Colonic mucosa (tissue), 4 donors: ENCODE results near the gene GALNT9. TPM values are rescaled to one million over a fixed set of nuclear protein-coding genes. Genes with fewer than 3 reads are reported as not detected.

ENCODE experiments used
- DNase-seq: peaks from one replicate; pipeline ENCODE4 v3.0.0-alpha.2; 2020
- H3K27ac ChIP-seq: fragments of 200-600 bp; one replicate; pipeline ENCODE4 v1.8.0; 2021
- H3K27me3 ChIP-seq: fragments of 200-600 bp; one replicate; pipeline ENCODE4 v1.8.0; 2021
- H3K36me3 ChIP-seq: fragments of 200-600 bp; one replicate; pipeline ENCODE4 v1.8.0; 2021
- H3K4me1 ChIP-seq: fragments of 200-600 bp; one replicate; pipeline ENCODE4 v1.8.0; 2021; ENCODE audit warnings: mild to moderate bottlenecking
- H3K4me3 ChIP-seq: fragments of 200-600 bp; one replicate; pipeline ENCODE4 v1.8.0; 2021
- H3K9ac ChIP-seq, 2 donors: one replicate each; pipeline ENCODE4 v1.7.0; 2013; ENCODE audit warnings: control low read depth in 2 of 2, low read depth in 2 of 2, low read length in 2 of 2
- H3K9me3 ChIP-seq: fragments of 200-600 bp; one replicate; pipeline ENCODE4 v1.8.0; 2021
- intact Hi-C: fragments of 100-400 bp; cut with DNase I; formaldehyde crosslinking; loops from one replicate; pipeline ENCODE4 v1.14.1; 2022
- total RNA-seq, 2 donors: library from RNA; stranded (reverse); fragmentation: NEBNext Ultra II Directional in 1 of 2; extraction: Animal tissue kit (Norgen Biotek cat#: 25700) in 1 of 2; gene quantifications; one replicate each; pipeline ENCODE4 v1.2.1, GENCODE V29; 2021
- TF ChIP-seq, protein P1 (sequence below): fragments of 200-600 bp; IDR thresholded peaks from one replicate; pipeline ENCODE4 v1.8.0; 2022; ENCODE audit warnings: antibody characterized with exemption, mild to moderate bottlenecking
- donor health status: healthy.
- donor health status: DM: no; HTN: no; CAD: no.
- donor health status: DM: no; HTN: no; CAD: no.

Gene GALNT9
- total RNA-seq, 2 donors from 2014 or later = 0.45 TPM; not detected in 1

DNA sequence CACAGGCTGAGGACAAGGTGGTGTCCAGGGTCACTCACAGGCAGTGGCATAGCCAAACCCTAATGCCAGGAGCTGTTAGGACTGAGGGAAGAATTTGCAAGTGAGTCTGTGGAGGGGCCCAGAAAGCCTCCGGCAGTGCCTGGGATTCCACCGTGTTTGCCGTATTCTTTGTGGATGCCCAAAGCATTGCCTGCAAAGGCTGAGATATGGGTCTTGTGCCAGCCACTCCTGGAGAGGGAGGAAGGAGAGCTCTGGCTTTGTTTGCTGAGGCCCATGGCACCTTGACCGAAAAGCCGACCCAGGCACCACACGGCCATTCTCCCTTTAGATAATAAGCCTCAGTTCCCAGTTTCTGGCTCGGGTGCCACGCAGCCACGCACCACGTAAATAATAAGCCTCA lies 35.8 kb upstream of the GALNT9 start:
- H3K9me3 ChIP-seq = no peaks in the 10 kb centered on the region
- no peaks in the 10 kb centered on the region for H3K36me3 ChIP-seq
- TF ChIP-seq, protein P1, sequence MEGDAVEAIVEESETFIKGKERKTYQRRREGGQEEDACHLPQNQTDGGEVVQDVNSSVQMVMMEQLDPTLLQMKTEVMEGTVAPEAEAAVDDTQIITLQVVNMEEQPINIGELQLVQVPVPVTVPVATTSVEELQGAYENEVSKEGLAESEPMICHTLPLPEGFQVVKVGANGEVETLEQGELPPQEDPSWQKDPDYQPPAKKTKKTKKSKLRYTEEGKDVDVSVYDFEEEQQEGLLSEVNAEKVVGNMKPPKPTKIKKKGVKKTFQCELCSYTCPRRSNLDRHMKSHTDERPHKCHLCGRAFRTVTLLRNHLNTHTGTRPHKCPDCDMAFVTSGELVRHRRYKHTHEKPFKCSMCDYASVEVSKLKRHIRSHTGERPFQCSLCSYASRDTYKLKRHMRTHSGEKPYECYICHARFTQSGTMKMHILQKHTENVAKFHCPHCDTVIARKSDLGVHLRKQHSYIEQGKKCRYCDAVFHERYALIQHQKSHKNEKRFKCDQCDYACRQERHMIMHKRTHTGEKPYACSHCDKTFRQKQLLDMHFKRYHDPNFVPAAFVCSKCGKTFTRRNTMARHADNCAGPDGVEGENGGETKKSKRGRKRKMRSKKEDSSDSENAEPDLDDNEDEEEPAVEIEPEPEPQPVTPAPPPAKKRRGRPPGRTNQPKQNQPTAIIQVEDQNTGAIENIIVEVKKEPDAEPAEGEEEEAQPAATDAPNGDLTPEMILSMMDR = no peak
- DNase-seq = no peak
- H3K4me1 ChIP-seq = no peaks in the 10 kb centered on the region
- intact Hi-C loops = no loop called here
- H3K9ac ChIP-seq = no peak overlapping the region
- H3K27ac ChIP-seq = no peak overlapping the region
- H3K27me3 ChIP-seq = no peaks in the 10 kb centered on the region
- H3K4me3 ChIP-seq = no peak overlapping the region

DNA sequence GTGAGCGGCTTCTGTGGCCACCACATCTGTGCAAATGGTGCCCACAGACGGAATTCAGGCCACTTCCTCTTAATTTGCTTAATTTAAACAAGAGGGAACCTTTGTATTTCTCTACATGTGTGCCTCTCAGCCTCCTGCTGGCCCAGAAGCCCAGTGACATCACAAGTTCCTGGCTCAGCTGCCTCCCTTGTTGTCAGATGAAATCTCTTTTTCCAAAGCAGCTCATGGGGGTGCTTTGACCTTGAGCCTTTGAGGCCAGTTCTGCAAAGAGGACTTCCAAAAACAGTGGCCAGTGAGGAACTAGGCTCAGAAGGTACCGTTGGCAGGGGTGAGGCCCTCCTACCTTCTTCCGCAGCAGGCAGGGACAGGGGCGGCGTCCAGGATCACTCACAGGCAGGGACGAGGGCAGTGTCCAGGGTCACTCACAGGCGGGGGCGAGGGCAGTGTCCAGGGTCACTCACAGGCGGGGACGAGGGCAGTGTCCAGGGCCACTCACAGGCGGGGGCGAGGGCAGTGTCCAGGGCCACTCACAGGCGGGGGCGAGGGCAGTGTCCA lies 35.0 kb upstream of the GALNT9 start:
- Histone ChIP-seq H3K4me1 (no peaks in the 10 kb centered on the region), H3K9ac (no peak overlapping the region), H3K27me3 (no peaks in the 10 kb centered on the region), H3K9me3 (no peaks in the 10 kb centered on the region), H3K36me3 (no peaks in the 10 kb centered on the region), H3K4me3 (no peak overlapping the region), H3K27ac (no peak overlapping the region)
- DNase-seq = no peak
- TF ChIP-seq, protein P1 = no peak
- intact Hi-C loops = no loop called here

DNA sequence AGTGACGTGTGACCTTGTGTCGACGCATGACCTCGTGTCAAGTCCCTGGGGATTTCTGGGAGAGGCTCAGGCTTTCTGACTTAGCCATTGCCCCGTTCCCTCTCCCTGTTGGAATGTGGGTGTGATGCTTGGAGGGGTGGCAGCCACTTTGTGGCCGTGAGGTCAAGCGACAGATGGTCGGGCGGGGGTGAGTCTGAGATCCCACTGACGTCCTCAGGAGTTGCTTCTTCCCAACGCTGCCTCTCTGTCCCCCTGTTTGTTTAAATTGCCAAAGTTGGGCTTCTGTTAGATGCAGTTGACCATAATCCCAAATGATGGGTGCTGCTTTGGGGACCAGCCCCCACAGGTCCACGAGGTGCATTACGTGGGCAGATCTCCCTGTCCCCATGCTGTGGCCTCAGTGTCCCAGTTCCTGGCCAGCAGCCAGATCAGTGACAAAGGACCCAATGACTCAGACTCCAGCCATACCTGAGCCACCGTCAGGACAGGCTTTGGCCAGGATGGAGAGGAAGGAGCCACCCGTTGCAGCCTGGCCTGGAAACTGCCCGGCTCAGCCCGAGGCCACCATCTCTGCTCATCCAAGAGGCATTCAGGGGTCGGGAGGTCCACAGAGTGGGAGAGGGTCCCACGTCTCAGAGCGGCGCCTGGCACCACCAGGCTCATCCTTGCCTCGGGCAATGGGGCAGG lies 34.4 kb upstream of the GALNT9 start:
- intact Hi-C loops = no loop called here
- Histone ChIP-seq H3K9me3 (no peaks in the 10 kb centered on the region), H3K4me1 (no peaks in the 10 kb centered on the region), H3K27me3 (no peaks in the 10 kb centered on the region), H3K27ac (no peak overlapping the region), H3K36me3 (no peaks in the 10 kb centered on the region), H3K4me3 (no peak overlapping the region), H3K9ac (no peak overlapping the region)
- DNase-seq = no peak
- TF ChIP-seq, protein P1 = no peak

DNA sequence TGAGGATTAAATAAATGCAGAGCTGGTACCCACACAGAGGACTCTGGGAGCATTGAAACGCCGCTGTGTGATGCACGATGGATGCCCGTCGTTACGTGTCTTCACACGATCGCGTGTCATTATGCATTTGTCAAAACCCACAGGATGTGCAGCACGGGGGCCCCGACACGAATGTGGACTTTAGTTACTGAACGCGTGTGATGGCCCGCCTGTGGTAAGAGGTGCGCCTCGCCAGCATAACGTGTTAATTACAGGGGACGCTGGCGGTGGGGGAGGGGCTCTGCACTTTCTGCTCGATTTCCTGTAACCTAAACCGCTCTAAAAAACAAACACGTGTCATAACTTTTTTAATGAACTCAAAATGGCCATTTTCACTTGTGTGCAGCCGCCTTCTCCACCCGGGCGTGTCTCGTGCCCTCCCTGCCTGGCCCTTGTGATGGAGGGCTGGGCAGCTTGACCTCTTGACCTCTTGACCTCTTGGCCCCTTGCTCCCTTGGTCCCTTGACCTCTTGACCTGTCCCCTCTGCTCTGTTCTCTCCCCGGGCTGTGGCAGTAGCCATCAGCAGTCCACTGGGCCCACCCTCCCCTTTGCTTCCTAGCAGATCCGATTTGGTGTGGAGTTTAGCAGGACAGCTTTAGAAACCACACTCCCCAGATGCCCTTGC lies 33.7 kb upstream of the GALNT9 start:
- intact Hi-C loops = no loop called here

DNA sequence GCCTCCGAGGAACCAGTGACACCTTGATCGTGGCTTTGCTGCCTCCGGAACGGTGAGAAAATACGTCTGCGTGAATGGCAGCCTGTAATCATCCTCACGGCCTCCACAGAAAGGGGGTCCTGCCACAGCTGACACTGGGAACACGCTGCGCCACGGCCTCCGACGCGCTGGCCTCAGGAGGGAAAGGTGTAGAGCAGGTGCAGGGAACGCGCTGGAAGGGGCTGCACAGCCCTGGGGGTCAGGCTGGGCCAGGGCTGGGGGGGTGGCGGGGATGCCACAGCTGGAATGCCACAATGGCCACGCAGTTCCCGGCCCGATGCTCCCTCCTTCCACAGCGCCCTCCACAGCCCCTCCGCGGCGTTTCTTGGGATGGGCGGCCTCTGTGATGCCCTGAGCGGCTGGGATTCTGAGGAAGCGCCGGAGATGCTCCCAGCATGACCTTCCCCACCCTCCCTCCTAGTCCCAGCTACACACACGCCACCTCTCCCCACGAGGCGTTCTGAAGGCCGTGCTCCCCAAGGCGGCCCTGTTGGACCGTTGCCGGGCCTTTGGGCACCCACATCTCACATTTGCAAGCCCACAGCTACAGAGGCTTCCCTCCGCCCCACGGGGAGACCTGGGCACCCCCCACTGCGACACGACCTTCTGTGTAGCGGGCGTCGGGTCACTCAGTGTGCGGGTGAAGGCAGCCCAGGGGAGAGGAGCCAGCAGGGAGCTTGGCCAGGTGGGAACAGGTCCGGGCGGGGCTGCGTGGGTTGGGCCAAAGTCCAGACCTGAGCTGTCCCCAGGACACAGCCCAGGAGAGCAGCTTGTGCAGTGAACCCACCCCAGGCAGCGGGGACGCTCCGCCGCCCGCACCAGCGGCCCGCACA lies 31.8 kb upstream of the GALNT9 start:
- no peak for DNase-seq
- intact Hi-C loops = no loop called here
- no peak overlapping the region for H3K9ac ChIP-seq
- TF ChIP-seq, protein P1 = no peak
- no peaks in the 10 kb centered on the region for H3K27me3 ChIP-seq
- H3K36me3 ChIP-seq = no peaks in the 10 kb centered on the region
- H3K4me1 ChIP-seq = no peaks in the 10 kb centered on the region
- no peak overlapping the region for H3K27ac ChIP-seq
- H3K9me3 ChIP-seq = no peaks in the 10 kb centered on the region
- no peak overlapping the region for H3K4me3 ChIP-seq

More for the DNA sequence above, 33.7 kb upstream of the GALNT9 start:
- no peak overlapping the region for H3K27ac ChIP-seq
- no peaks in the 10 kb centered on the region for H3K4me1 ChIP-seq
- H3K9me3 ChIP-seq = no peaks in the 10 kb centered on the region
- no peak for DNase-seq
- no peaks in the 10 kb centered on the region for H3K27me3 ChIP-seq
- H3K4me3 ChIP-seq = no peak overlapping the region
- TF ChIP-seq, protein P1 = no peak
- no peaks in the 10 kb centered on the region for H3K36me3 ChIP-seq
- no peak overlapping the region for H3K9ac ChIP-seq
